ENCODE results near the gene FILIP1L. TPM values are rescaled to one million over a fixed set of nuclear protein-coding genes. Genes with fewer than 3 reads are reported as not detected.

FILIP1L gene
- total and polyA plus RNA-seq, 2 of the 4 experiments (the other 2 are of a cell fraction): 11.5 to 19.9 TPM

DNA sequence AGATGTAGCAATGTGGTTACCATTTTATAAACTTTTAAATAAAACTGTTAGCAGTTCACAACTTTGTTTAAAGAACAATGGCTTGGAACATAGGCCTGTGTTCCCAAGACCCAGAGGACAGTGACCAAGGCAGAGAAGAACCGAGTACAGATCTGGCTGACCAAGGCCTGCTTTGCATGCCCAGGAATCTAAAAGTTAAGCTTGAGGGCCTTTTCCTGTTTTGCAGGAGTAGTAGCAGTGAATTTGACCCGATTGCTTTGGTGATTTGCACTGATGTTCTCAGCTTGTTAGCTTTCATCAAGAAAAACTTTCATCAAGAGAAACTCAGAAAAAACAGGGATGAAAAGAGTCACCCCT, 9.9 kb downstream of the FILIP1L start:
- Histone ChIP-seq H2BK20ac (ENCODE audit: low read depth, low read length) (peak overlapping the region; percentile 93), H3K9me1 (ENCODE audit: insufficient read depth, low read length) (peaks cover 13% of the 10 kb centered on the region), H2BK120ac (ENCODE audit: low read depth, low read length) (peak overlapping the region; percentile 89), H3K4me1 (ENCODE audit: control insufficient read depth, insufficient read depth, low read length) (peaks cover 31% of the 10 kb centered on the region), H3K4me3 (ENCODE audit: insufficient read depth, low read depth, low read length) (no peak overlapping the region), H4K20me1 (ENCODE audit: insufficient read depth, low read length) (peaks cover 3% of the 10 kb centered on the region; the same call in 1 of the 2 replicates), H3K23ac (ENCODE audit: low read depth, low read length) (peak overlapping the region; percentile 89), H3K18ac (ENCODE audit: low read depth, low read length) (peak overlapping the region; percentile 93), H3K4me2 (ENCODE audit: low read depth, low read length) (peak overlapping the region; percentile 55), H4K8ac (ENCODE audit: low read depth in 2 of 2, low read length in 2 of 2) (peak overlapping the region in 1 of 2 experiments; percentile 83; a peak in 2 of 4 replicates), H3K27ac (ENCODE audit: insufficient read depth, low read length) (peak overlapping the region; percentile 93), H2BK5ac (ENCODE audit: low read depth, low read length, poor library complexity, severe bottlenecking) (peak overlapping the region; percentile 89), H2AK9ac (replicated peaks; ENCODE audit: low read depth, low read length, poor library complexity) (no peak overlapping the region), H3K14ac (replicated peaks; ENCODE audit: low read depth, low read length) (peak overlapping the region; percentile 64; the same call in 1 of the 2 replicates), H2AFZ (replicated peaks; ENCODE audit: low read length, poor library complexity) (no peak overlapping the region), H3K79me1 (ENCODE audit: low read depth in 1 of 2, low read length in 2 of 2) (no peaks in the 10 kb centered on the region), H3K27me3 (ENCODE audit: control insufficient read depth, insufficient read depth, low read length) (no peaks in the 10 kb centered on the region), H2AK5ac (ENCODE audit: low read depth, low read length) (peak overlapping the region; percentile 62), H4K5ac (ENCODE audit: low read depth, low read length) (peak overlapping the region; percentile 88), H3K9me3 (ENCODE audit: control insufficient read depth, insufficient read depth, low read length) (no peaks in the 10 kb centered on the region), H3K56ac (ENCODE audit: extremely low read depth, insufficient read depth, low read length) (peak overlapping the region; percentile 20; the same call in 1 of the 2 replicates), H3K36me3 (ENCODE audit: control insufficient read depth, insufficient read depth, low read length) (no peaks in the 10 kb centered on the region), H3K4ac (ENCODE audit: low read depth, low read length) (peak overlapping the region; percentile 89), H3K9ac (ENCODE audit: low read depth, low read length) (peak overlapping the region; percentile 40; the same call in 1 of the 2 replicates), H4K91ac (ENCODE audit: insufficient read depth, low read depth, low read length) (peak overlapping the region; percentile 67), H2BK15ac (ENCODE audit: low read depth, low read length) (0 out of 3 replicates have a peak overlapping the region, but pooled peaks have one; percentile 1)
- TF ChIP-seq FOS (IDR thresholded peaks at IDR 0.05; ENCODE audit: low read depth, low read length) (no peak), RCOR1 (IDR thresholded peaks at IDR 0.05; ENCODE audit: insufficient replicate concordance, low read length) (no peak), RFX5 (IDR thresholded peaks at IDR 0.05; ENCODE audit: low read depth, low read length) (no peak), BHLHE40 (IDR thresholded peaks at IDR 0.05; ENCODE audit: low read depth, low read length) (no peak), SMC3 (IDR thresholded peaks at IDR 0.05; ENCODE audit: low read depth, low read length) (no peak), NFE2L2 (IDR thresholded peaks at IDR 0.05; ENCODE audit: low read depth, low read length) (no peak)
- ChIA-PET CTCF (interaction anchor here (1.1 to 1.3 kb wide), 3 partner anchors 9 to 150 kb away, joined by 3 to 6 read pairs (median 5); partner anchors contain the start of gene FILIP1L), POLR2A (ENCODE audit: unreplicated experiment) (interaction anchor here (0.6 kb wide), 1 partner anchor 209 kb away, joined by 4 read pairs; no protein-coding TSS in a partner anchor)
- intact Hi-C loops (cut with micrococcal nuclease): no loop called here
- dilution Hi-C loops (cut with HindIII; ENCODE audit: low sequenced_read_pairs, unreplicated experiment): no loop called here
- ATAC-seq (ENCODE audit: low read depth) (no peak), DNase-seq (no peak)
- no TSS peak for BruUV-seq (replicated peaks)
- in situ Hi-C loops (cut with MboI; ENCODE audit: low sequenced_read_pairs): no loop called here
- WGBS, 2 experiments (ENCODE audit: extremely low coverage in 2 of 2, insufficient read length in 1 of 2): 40% methylated on average over 1 of the region's 2 CpGs; no CpG with 5 or more reads in 1 of the 2 experiments

Data from IMR-90 (cell line).